DMS79 treated with DMSO at 0.1 percent for 48 hours (cell line): ENCODE measurements around the gene VAMP8.
"Not testable (repeated sequence)": the region's sequence is repeated elsewhere in the genome, so short reads cannot be mapped to it uniquely, and the experiment has no call there.

ENCODE experiments used
- DNase-seq: peaks from one replicate; lab custom pipeline; 2025; lab: John Stamatoyannopoulos, UW

VAMP8 gene

GRCh38 chr2:85577386-85578242 lies at the start of gene VAMP8:
Gene VAMP8 (plus strand): TSS chr2:85577586. CDS start chr2:85577647, 61 bp downstream.
- peak; percentile 64 for DNase-seq

GRCh38 chr2:85527787-85528186 lies 49.6 kb upstream of the VAMP8 start:
- DNase-seq: no peak

- no peak for DNase-seq
Observed at GRCh38 chr2:85528355-85528754, 49.0 kb upstream of the VAMP8 start.

- no peak for DNase-seq
Observed at GRCh38 chr2:85529809-85530208, 47.6 kb upstream of the VAMP8 start.

GRCh38 chr2:85531589-85531988 lies 45.8 kb upstream of the VAMP8 start:
- DNase-seq: no peak

GRCh38 chr2:85534099-85534498 lies 43.3 kb upstream of the VAMP8 start:
- DNase-seq: no peak

- DNase-seq: no peak
Observed at GRCh38 chr2:85534881-85535280, 42.5 kb upstream of the VAMP8 start.

- peak; percentile 22 for DNase-seq
Observed at GRCh38 chr2:85536479-85536878, 40.9 kb upstream of the VAMP8 start.

- DNase-seq: peak; percentile 76
Observed at GRCh38 chr2:85537600-85538506, 39.5 kb upstream of the VAMP8 start.

- peak; percentile 94 for DNase-seq
Observed at GRCh38 chr2:85538507-85539360, 38.7 kb upstream of the VAMP8 start, which contains the start of gene MAT2A. Gene MAT2A (plus strand): TSS chr2:85539168. CDS start chr2:85539288, 120 bp downstream.

- peak; percentile 27 for DNase-seq
Observed at GRCh38 chr2:85539361-85540132, 37.8 kb upstream of the VAMP8 start.

GRCh38 chr2:85540133-85540648 lies 37.2 kb upstream of the VAMP8 start:
- DNase-seq: no peak

- no peak for DNase-seq
Observed at GRCh38 chr2:85541262-85541661, 36.1 kb upstream of the VAMP8 start.

- DNase-seq: no peak
Observed at GRCh38 chr2:85541753-85542457, 35.5 kb upstream of the VAMP8 start.

- no peak for DNase-seq
Observed at GRCh38 chr2:85542777-85543176, 34.6 kb upstream of the VAMP8 start.

- DNase-seq: not testable (repeated sequence)
Observed at GRCh38 chr2:85544254-85544691, 33.1 kb upstream of the VAMP8 start.

- not testable (repeated sequence) for DNase-seq
Observed at GRCh38 chr2:85544915-85545779, 32.2 kb upstream of the VAMP8 start.

GRCh38 chr2:85545780-85546240 lies 31.6 kb upstream of the VAMP8 start:
- DNase-seq: no peak
